NCI-H1694 (cell line): ENCODE measurements around the gene FNDC1.
A peak's percentile ranks its signal among the peaks of the same experiment; 100 is the strongest.

Experiments used
- DNase-seq: peaks from one replicate; lab custom pipeline; 2025; lab: John Stamatoyannopoulos, UW

The FNDC1 gene

DNA sequence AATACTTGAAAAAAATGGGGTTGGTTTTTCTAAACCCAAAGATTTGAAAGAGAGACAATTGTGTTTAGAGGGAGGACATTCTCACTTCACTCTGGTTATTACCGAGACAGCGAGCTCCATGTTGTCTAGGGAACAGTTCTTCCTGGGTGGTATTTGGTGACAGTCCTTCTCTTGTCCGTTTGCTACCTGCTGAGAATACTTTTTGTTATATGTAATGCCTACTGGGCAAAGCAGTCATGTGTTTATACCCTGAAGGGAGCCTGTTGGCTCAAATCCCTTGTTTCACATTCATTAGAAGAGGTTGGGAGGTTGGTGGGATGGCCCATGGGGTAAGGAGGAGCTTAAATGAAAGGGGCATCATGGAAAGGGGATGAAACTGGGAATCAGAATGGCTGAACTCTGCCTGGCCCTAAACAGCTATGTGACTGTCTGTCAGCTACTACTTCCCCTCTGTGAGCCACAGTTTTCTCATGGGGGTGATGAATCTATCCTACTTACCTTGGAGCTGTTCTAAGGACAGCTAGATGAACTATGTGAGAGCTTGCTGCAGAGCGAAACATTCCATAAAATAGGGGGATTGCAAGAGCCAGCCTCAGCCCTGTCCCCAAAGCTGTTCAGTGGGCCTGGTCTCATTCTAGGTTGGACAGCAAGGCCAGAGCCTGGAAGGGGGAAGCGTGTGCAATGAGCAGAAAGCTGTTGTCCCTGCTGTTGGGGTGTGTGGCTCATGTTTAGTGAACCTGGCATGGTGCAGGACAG lies 43.5 kb downstream of the FNDC1 start:
- DNase-seq: no peak

- no peak for DNase-seq
Measured at GRCh38 chr6:159213405-159213804, 44.2 kb downstream of the FNDC1 start.

GRCh38 chr6:159214281-159214680 lies 45.1 kb downstream of the FNDC1 start:
- no peak for DNase-seq

- DNase-seq: no peak
Measured at GRCh38 chr6:159217595-159218275, 48.5 kb downstream of the FNDC1 start.

- DNase-seq: no peak
Measured at GRCh38 chr6:159220093-159220492, 50.9 kb downstream of the FNDC1 start.

DNA sequence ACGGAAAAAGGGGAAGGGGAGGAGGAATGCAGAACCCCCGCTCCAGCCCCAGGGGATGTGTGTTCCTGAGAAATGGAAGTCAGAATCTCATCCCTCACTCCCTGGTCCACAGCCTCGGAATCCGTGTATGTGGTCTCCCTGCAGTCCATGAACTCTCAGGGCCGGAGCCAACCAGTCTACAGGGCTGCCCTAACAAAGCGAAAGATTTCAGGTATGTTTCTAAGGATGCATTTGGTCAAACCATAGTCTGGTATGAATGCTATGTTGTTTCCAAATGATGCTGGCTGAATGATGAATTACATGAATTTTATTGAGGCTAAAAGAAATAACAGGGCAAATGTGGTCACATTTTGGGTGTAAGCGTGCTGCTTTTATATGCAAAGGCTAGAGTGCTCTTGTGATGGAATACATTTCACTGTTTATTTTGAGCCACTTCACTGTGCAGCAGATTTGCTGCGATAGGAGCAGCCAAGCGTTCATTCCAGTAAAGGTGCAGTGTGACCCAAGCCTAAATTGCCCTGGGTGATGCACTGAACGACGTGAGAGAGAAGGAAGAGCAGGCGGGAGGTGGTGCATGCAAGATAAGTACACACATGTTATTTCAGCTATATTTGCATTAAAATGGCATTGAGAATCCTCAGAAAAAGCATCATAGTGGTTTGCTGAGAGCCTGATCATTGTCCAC lies 52.4 kb downstream of the FNDC1 start:
- DNase-seq: no peak

GRCh38 chr6:159224452-159224851 lies 55.3 kb downstream of the FNDC1 start:
- DNase-seq: no peak

- DNase-seq: no peak
Measured at GRCh38 chr6:159229651-159230051, 60.5 kb downstream of the FNDC1 start.

- DNase-seq: no peak
Measured at GRCh38 chr6:159232106-159232645, 63.0 kb downstream of the FNDC1 start.

GRCh38 chr6:159232751-159233150 lies 63.6 kb downstream of the FNDC1 start:
- DNase-seq: no peak

GRCh38 chr6:159233365-159234101 lies 64.3 kb downstream of the FNDC1 start:
- no peak for DNase-seq

DNA sequence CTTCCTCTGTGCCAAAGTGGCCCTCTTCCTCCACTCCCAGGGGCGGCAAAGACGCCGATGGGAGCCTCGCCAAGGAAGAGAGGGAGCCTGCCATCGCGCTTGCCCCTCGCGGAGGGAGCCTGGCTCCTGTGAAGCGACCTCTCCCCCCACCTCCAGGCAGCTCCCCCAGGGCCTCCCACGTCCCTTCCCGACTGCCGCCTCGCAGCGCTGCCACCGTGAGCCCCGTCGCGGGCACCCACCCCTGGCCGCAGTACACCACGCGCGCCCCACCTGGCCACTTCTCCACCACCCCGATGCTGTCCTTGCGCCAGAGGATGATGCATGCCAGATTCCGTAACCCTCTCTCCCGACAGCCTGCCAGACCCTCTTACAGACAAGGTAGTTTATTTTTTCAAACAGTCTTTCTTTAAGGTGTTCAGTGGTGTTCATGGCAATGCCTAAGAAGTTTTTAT lies 64.9 kb downstream of the FNDC1 start:
- no peak for DNase-seq

DNA sequence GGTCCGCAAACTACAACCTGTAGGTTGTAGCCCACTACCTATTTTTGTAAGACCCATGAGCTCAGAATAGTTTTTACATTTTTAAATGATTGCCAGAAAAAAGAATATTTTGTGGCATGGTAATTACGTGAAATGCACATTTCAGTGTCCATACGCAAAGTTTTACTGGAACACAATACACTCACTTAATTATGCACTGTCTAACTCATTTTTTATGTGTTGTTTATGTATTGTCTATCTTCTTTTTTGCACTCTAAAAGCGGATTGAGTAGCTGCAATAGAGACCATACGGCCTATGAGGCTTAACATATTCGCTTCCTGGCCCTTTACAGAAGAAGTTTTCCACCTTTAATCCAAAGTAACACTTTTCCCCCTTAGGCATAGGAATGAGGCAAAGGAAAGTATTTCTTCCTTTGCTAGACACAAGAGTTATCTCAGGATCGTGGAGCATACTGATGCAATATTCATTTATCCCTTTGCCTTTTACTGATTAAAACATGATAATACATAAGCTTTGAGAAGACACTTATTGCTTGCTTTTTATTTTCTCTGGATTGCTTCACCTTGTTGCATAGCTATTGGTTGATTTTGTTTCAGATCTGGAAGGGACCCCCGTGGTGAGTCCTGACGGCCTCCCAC lies 69.8 kb downstream of the FNDC1 start:
- DNase-seq: no peak

DNA sequence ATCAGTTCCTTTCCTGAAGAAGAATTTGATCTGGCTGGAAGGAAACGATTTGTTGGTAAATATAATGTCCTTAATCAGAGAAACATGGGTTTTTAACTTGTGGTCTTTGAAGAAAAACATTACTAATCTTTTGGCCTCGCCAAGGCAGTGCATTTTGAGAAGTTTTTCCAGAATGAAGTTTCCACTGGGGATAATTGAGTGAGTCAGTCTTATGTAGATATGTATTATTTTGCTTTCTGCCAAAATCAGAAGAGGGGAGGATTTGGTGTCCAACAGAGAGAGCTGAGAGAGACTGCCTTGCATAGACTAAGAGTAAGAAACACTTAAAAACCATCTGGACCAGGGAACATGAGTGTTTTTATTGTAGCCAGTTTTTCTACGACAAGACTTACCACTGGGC lies 79.9 kb downstream of the FNDC1 start:
- DNase-seq: no peak

DNA sequence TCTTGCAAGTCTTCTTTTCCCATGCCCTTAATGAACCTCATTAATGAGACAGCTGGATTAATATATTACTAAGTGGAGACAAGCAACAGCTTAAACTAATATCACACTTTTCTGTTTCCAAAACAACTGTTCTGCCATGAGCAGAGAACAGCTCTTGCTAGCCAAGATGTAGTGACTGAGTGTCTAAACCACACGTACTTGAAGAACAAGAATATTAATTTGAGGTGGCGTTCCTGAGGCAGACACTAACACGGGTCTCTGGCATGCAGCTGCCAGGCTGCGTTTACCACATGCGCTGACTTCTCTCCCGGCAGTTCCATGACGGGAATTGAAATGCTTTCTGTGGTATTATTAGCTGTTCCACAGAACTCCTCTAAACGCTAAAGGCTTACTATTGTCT lies 80.6 kb downstream of the FNDC1 start:
- no peak for DNase-seq

DNA sequence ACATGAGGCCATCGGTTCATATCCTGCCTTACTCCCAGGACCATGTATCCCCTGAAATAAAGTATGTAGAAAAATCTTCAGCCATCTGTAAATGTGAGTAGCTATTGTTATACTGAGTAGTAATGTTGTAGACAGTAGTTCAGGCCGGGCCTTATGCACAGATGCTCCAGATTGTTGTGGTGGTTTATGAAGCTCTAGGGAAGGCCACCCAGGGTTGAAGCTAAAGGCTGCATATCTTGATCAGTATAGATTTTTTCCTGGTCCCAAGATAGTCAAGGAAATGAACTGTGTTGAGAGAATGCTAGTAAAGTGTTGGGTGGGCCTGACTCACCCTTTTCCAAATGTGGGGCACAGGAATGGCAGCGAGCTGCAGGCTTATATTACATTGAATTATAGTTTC lies 81.4 kb downstream of the FNDC1 start:
- DNase-seq: no peak

DNA sequence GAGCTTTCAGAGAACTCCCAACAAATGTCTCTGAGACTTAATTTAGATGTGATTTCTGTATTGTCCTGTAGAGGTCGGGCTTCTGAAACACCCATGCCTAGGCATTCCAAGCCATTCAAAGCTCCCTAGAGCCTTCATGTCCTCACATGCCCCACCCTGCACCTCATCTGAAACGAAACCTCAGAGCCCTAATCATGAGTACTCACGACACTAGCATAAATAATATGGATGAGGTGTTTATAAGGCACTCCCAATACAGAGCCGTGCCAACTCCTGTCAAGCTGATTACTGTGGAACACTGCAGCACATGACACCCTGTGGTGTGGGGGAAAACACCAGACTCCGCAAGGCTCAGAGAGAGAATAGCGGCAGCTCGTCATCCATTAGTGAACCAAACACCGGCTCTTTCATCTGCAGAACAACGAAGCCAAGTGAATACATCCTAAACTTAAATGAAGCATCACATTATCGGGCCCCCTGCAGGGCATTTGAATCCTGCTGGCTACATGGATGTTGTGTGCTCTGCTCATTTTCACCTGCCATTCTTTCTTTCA lies 83.8 kb downstream of the FNDC1 start:
- DNase-seq: peak; percentile 12

GRCh38 chr6:159254186-159254585 lies 85.0 kb downstream of the FNDC1 start:
- DNase-seq: no peak

- no peak for DNase-seq
Measured at GRCh38 chr6:159255434-159255951, 86.3 kb downstream of the FNDC1 start.

GRCh38 chr6:159256128-159256527 lies 86.9 kb downstream of the FNDC1 start:
- DNase-seq: no peak

- DNase-seq: no peak
Measured at GRCh38 chr6:159257846-159258245, 88.6 kb downstream of the FNDC1 start.
